Left lobe of liver (tissue), 2 donors: Measurements from ENCODE around the gene SYNGR3. TPM values are rescaled to one million over a fixed set of nuclear protein-coding genes. Genes with fewer than 3 reads are reported as not detected.
A peak's percentile ranks its signal among the peaks of the same experiment; 100 is the strongest.

ENCODE experiments used
- ATAC-seq: fragments of 200-7000 bp; cut with Tn5 transposase; one replicate; pipeline ENCODE4 v1.9.1; 2020; ENCODE audit warnings: mild to moderate bottlenecking, moderate library complexity
- DNase-seq: peaks from one replicate; pipeline ENCODE4 v3.0.0-alpha.2; 2020; ENCODE audit warnings: low spot score
- total RNA-seq: library from RNA; stranded (reverse); gene quantifications from one replicate; pipeline ENCODE4 v1.2.1, GENCODE V29; 2021
- donor health status: DM: no; HTN: no; CAD: no; lungs with moderate emphysema.
- donor health status: DM: no; HTN: yes; CAD: no.

The SYNGR3 gene
- total RNA-seq, 1 donor from 2014 or later = 0.30 TPM

- DNase-seq (peak; percentile 70), ATAC-seq (peak; percentile 48)
These were observed 36.8 kb downstream of the SYNGR3 start, which contains the start of gene NHERF2 for GRCh38 chr16:2026461-2027023. Gene NHERF2, plus strand, starts transcription at chr16:2026902. Its CDS starts 104 bp downstream, at chr16:2027006.

GRCh38 chr16:2027024-2028010 lies 37.5 kb downstream of the SYNGR3 start:
- ATAC-seq = peak; percentile 1
- peak; percentile 58 for DNase-seq

- DNase-seq (no peak), ATAC-seq (peak; percentile 1)
These were observed 38.4 kb downstream of the SYNGR3 start for GRCh38 chr16:2028146-2028545.

DNA sequence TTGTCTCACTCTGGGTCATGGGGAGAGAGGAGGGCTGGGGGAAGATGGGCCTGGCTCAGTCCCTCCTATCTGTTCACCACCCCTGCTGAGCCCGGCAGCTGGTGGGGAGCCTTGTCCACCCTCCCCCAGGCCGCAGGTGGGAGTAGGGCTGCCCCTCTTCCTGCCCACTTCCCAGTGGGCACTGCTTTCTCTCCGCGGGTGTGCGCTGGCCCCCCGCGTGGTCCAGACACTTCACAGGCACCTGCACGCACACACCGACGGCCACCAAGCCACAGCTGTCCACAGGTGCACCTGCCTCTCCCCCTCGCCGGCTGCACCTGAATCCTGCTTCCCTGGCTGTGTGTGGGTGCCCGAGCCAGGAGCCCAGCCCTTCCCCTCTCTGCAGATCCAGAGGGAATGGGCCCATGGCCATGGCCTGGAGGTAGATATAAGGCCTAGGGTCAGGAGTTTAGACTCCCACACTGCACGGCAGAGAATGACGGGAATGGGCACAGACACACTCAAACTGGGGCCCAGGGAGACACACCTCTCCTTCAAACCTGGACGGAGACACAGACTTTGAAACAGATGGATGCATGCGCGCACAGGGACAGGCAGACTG lies 39.0 kb downstream of the SYNGR3 start:
- ATAC-seq (peak; percentile 45), DNase-seq (peak; percentile 78)

DNA sequence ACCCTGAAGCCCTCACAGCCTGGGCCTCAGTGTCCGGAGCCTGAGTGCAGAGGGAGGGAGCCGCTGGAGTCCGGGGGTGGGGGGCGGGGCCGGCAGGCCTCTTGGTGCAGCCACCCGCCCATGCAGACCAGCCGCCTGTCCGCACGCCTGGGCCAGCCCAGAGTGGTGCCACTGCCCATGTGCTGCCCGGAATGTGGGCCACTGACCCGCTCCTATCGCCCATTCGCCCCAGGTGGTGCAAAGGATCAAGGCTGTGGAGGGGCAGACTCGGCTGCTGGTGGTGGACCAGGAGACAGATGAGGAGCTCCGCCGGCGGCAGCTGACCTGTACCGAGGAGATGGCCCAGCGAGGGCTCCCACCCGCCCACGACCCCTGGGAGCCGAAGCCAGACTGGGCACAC lies 39.6 kb downstream of the SYNGR3 start:
- peak; percentile 37 for ATAC-seq
- peak; percentile 83 for DNase-seq

DNA sequence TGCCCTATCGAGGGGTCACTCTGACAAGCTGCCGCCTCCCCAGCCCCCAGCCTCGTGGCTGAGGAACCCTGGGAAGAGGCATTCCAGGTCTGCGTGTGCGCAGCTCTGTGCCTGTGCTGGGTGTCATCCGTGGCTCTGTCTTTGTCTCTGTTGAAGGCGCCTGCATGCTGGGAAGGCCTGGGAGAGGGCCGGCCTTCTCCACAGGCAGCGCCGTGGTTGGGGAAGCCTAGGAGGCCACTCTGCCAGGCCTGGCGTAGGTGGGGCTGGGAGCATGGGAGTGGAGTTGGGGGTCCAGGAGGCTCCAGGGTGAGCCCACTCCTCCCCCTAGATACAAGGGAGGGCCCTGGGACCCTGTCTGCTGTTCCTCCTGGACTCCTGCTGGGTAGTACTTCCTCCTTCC lies 40.3 kb downstream of the SYNGR3 start:
- ATAC-seq = no peak
- DNase-seq = no peak

DNA sequence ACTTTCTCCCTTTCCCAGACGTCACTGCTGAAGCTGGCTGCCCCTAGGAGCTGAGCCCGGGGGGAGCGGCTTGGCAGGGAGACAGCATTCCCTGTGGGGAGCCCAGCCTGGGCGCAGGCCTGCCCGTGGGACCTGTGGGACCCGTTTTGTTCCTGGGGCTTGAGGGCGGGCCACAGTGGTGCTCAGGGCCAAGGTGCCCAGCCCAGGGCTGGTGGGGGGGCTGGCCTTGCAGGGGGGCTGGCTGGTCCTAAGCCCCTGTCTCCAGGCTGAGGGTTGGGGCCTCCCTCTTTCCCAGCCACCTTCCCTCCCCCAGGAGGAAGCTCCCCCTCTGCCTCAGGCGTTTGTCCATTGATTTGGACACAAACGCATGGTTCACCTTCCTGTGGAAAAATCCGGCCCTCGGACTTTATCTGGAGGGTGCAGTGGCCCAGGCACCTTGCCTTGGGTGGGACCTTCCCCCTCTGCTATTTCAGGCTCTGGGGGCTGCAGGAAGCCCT lies 41.4 kb downstream of the SYNGR3 start:
- DNase-seq (no peak), ATAC-seq (no peak)

DNA sequence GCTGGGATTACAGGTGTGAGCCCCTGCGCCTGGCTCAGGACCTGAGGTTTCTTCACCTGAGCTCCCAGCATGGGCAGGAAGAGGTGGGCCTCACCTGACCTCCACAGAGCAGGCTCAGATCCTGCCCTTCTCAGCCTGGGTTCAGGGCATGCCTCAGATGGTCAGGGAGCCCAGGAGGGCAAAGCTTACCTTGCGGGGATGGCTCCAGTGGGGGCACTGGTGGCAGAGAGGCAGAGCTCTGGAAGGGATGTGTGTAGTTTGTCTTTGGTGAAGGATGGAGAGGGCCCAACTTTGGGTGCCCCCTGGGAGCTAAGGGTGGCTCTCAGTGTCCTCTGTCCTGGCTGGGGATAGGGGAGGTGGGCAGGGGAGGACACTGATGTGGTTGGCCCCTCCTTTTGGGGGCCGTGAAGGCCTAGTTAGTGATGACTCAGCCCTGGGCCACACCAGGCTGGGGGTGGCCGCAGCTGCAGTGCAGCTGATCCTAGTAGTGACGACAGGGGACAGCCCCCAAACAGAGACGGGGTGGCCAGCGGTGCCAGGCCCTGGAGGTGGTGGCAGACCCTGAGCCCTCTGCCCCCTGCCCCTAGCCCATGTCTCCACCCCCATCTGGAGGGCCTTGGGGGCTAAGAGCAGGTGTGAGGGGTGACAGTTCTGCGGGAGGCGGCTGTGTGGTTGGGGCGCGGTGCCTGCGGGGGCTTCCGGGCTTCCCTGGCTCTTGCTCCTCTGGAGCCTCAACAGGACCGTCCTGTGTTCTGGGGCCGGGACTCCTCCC lies 42.7 kb downstream of the SYNGR3 start:
- ATAC-seq = no peak
- no peak for DNase-seq

DNA sequence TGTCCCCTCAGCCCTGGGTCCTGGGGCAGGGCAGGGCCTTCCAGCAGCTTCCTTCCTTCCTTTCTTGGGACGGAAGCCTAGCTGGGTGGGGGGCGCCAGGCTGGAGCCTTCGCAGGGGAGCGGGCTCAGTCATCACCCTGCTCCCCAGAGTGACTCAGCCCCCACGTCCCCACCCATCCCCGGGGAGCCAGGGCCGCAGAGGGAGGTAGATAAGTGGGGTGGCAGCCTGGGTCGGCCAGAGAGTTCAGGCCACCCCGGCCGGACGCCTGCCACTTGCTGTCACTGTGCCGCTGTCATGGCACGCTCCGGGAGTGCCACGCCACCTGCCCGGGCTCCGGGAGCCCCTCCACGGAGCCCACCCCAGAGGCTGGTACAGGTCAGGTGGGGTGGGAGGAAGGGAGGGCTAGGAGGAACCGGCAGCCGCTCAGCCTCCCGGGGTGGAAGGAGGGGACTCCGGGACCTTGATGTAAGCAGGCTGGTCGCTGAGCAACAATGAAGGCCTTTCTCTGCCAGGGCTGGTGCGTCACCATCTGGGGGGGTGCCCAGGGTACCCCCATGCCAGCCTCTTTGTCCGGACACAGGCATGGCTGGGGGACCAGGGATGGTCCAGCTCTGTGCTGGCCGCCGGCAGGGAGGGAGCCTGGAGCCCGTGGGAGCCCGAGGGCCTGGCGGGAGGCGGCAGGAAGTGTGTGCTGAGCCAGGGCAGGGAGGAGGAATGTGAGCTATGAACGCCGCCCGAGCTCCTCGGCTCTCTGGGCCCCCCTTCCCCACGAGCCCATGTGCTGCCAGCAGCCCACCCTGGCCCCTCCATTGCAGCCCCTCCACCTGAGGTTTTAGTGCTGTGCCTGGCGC lies 43.5 kb downstream of the SYNGR3 start:
- no peak for DNase-seq
- peak; percentile 18 for ATAC-seq

GRCh38 chr16:2033909-2034695 lies 44.3 kb downstream of the SYNGR3 start:
- ATAC-seq (peak; percentile 2), DNase-seq (peak; percentile 81)

DNA sequence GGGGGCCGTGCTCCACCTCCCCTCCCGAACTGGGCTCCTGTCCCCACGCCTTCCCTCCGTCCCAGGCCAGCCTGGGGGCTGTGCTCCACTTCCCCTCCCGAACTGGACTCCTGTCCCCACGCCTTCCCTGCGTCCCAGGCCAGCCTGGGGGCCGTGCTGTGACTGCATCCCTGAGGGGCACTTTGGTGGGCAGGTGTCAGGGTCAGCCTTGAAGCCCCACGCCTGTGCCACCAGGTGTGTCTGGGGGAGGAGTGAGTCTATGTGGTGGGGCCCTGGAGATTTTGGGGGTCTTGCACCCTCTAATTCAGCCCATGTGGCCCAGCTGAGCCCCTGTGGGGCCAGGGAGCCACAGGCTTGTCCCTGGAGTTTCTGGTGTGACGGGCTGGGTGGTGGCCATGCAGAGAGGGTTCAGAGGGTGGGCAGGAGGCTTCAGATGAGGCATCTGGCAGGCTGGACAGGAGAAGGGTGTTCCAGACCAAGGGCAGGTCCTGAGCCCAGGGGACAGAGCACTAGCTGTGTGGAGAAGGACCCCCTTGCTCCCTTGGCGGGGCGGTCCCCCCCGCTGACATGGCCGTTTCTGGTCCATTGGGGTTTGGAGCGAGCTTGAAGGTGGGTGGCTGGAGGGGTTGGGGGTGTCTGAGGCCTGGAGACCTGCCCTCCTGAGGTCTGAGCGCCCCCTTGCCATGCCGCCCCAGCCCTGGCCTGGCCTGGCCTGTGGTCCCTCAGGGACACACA lies 45.1 kb downstream of the SYNGR3 start:
- no peak for ATAC-seq
- DNase-seq = peak; percentile 79

DNA sequence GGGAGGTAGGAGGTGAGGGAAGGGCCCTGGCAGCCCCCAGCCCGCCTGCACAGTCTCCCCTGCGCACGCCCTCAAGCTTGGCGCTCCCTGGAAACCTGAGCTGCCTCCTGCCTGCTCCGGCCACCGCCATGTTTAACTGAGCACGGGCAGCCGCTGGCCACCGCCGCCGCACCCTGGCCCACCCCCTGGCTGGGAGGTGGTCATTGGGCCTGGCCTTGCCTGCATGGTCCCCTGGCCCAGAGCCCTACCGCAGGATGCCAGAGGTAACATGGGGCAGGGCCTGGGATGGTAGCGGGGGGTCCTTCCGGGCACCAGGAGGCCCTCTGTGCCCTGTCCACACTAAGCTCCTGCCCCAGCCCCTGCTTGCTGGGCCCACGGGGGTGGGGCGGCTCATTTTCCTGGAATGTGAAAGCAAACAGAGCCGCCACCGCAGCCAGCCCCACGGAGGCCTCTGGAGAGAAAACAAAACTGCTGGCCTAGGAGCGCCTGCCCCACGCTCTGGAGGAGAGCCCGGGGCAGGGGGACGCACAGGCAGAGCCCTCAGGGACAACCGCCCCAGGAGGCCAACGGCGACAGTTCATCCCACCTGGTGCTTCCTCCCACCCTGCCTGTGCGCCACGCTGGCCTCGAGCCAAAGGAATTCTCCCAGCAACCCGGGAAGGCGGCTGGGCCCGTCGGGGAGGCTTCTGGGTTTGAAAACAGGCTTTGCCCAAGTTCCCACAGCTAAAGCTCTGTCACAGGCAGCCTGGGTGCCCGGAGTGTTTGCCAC lies 45.8 kb downstream of the SYNGR3 start:
- DNase-seq (peak; percentile 91), ATAC-seq (peak; percentile 27)

DNA sequence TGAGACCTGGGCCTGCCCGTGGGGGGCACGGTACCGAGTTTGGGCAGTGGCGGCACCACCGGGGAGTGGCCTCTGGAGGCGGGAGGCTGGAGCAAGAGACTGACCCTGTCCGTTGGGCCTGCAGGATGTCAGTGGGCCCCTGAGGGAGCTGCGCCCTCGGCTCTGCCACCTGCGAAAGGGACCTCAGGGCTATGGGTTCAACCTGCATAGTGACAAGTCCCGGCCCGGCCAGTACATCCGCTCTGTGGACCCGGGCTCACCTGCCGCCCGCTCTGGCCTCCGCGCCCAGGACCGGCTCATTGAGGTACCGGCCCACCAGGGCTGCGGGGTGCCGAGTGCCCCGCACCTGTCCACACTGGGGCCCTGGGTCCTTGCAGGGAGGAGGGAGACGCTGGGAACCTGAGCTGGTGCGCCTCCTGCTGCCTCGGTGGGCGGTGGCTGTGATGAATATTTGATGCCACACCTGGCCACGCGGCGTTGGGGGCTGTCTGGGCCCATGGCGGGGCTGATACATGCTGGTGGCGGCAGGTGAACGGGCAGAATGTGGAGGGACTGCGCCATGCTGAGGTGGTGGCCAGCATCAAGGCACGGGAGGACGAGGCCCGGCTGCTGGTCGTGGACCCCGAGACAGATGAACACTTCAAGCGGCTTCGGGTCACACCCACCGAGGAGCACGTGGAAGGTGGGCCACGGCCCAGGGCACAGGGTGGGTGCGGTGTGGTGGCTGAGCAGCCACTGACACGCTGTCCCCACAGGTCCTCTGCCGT lies 46.6 kb downstream of the SYNGR3 start:
- DNase-seq = peak; percentile 71
- ATAC-seq = no peak

DNA sequence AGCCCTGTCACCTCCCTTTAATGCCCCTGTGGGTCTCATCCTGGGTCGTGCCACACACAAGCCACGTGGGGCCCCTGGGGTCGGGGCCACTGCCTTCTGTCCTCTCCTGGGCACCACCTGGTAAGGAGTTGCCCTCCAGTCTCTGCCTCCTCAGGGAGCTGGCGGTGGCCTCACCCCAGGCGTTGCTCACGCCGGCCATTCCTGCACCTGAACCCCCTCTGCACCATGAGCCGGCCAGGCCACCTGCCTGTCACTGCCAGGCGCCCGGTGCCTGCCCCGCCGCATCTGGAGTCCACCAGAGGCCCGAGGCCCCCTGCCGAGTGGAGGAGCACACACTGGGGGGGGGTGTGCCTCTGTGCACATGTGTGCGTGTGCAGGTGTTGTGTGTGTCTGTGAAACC lies 47.3 kb downstream of the SYNGR3 start:
- no peak for ATAC-seq
- DNase-seq = no peak

DNA sequence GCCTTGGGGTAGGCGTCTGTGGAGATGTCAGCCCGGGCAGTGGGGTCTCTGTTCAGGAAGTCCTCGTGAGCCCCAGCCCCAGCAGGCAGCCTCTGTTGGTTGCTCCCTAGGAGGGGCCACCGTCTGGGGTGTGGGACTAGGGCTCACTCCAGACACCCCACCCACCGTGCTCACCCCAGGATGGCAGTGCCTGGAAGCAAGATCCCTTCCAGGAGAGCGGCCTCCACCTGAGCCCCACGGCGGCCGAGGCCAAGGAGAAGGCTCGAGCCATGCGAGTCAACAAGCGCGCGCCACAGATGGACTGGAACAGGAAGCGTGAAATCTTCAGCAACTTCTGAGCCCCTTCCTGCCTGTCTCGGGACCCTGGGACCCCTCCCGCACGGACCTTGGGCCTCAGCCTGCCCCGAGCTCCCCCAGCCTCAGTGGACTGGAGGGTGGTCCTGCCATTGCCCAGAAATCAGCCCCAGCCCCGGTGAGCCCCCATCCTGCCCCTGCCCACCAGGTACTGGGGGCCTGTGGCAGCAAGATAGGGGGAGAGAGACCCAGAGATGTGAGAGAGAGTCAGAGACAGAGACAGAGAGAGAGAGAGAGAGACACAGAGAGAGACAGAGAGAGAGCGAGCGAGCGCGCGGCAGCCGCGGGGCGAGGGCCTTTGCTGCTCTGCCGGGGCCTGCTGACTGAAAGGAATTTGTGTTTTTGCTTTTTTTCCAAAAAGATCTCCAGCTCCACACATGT lies 48.0 kb downstream of the SYNGR3 start:
- no peak for ATAC-seq

More for the DNA sequence above, 48.0 kb downstream of the SYNGR3 start:
- no peak for DNase-seq
